Breast epithelium (tissue), 4 donors: ENCODE measurements around the gene FNIP2. TPM values are rescaled to one million over a fixed set of nuclear protein-coding genes. Genes with fewer than 3 reads are reported as not detected.

ENCODE experiments used
- DNase-seq, 2 donors: peaks; one replicate each; pipeline ENCODE4 v3.0.0-alpha.2; 2019; ENCODE audit warnings: low spot score in 2 of 2
- H3K27ac ChIP-seq, 2 donors: fragments of 200-600 bp; sonication (generic) in 1 of 2; one replicate each; pipeline ENCODE4 v1.5.1; 2016 to 2019; ENCODE audit warnings: mild to moderate bottlenecking in 1 of 2
- H3K27me3 ChIP-seq, 2 donors: fragments of 200-600 bp; sonication (generic) in 1 of 2; one replicate each; pipeline versions ENCODE4 v1.5.1 to v1.6.0; 2017 to 2019; ENCODE audit warnings: control low read depth in 1 of 2, mild to moderate bottlenecking in 1 of 2
- H3K36me3 ChIP-seq: fragments of 200-600 bp; one replicate; pipeline ENCODE4 v1.5.1; 2019
- H3K4me1 ChIP-seq, 2 donors: fragments of 200-600 bp; sonication (generic); one replicate each; pipeline ENCODE4 v1.5.1; 2016 to 2019; ENCODE audit warnings: control low read depth in 1 of 2
- H3K4me3 ChIP-seq, 3 donors: fragments of 200-600 bp; sonication (generic); 1 replicate in 2 of 3; 2 replicates in 1 of 3; pipeline ENCODE4 v1.5.1; 2016 to 2019; ENCODE audit warnings: mild to moderate bottlenecking in 3 of 3, moderate library complexity in 2 of 3
- H3K9me3 ChIP-seq, 2 donors: fragments of 200-600 bp; sonication (generic) in 1 of 2; one replicate each; pipeline ENCODE4 v1.5.1; 2016 to 2019; ENCODE audit warnings: control low read depth in 1 of 2
- CTCF ChIP-seq, 3 donors: fragments of 450-650 bp; IDR thresholded peaks; one replicate each; pipeline ENCODE4 v1.5.1; 2016 to 2017; ENCODE audit warnings: antibody characterized with exemption in 3 of 3, mild to moderate bottlenecking in 3 of 3, moderate library complexity in 3 of 3
- POLR2A ChIP-seq: fragments of 450-650 bp; IDR thresholded peaks from one replicate; pipeline ENCODE4 v1.6.1; 2016; ENCODE audit warnings: antibody characterized with exemption, mild to moderate bottlenecking, moderate library complexity
- POLR2AphosphoS5 ChIP-seq, 3 donors: sonication (generic); formaldehyde crosslinking; IDR thresholded peaks; one replicate each; pipeline ENCODE4 v1.6.1; 2017; ENCODE audit warnings: antibody characterized with exemption in 3 of 3
- intact Hi-C: fragments of 100-400 bp; cut with DNase I; formaldehyde crosslinking; loops from one replicate; pipeline ENCODE4 v1.15.1; 2023; ENCODE audit warnings: low total_unique reads
- total RNA-seq, 3 donors: library from RNA; depleted of rRNA; stranded (reverse); fragments of >200 nt; gene quantifications; one replicate each; pipeline ENCODE4 v1.1.0, GENCODE V29; 2016

FNIP2 gene
- total RNA-seq, 3 donors from 2014 or later: 40.3 to 70.4 (median 55.2) TPM

GRCh38 chr4:158763462-158763861, 5.4 kb upstream of the FNIP2 start:
- Histone ChIP-seq H3K9me3 (no peaks in the 10 kb centered on the region), H3K27ac (no peak overlapping the region), H3K4me3 (no peak overlapping the region), H3K27me3 (no peaks in the 10 kb centered on the region), H3K4me1 (no peaks in the 10 kb centered on the region), H3K36me3 (no peaks in the 10 kb centered on the region)
- no peak for TF ChIP-seq CTCF (IDR thresholded peaks at IDR 0.05)
- TF ChIP-seq POLR2AphosphoS5 (IDR thresholded peaks at IDR 0.05): no peak
- TF ChIP-seq POLR2A: no peak
- intact Hi-C loops: no loop called here
- no peak for DNase-seq

GRCh38 chr4:158766434-158767044, 2.3 kb upstream of the FNIP2 start:
- no peaks in the 10 kb centered on the region for H3K27me3 ChIP-seq
- H3K27ac ChIP-seq: no peak overlapping the region
- no peak for DNase-seq
- H3K4me3 ChIP-seq: no peak overlapping the region
- H3K9me3 ChIP-seq: no peaks in the 10 kb centered on the region
- TF ChIP-seq CTCF (IDR thresholded peaks at IDR 0.05): no peak
- no peak for TF ChIP-seq POLR2AphosphoS5 (IDR thresholded peaks at IDR 0.05)
- TF ChIP-seq POLR2A: no peak
- H3K36me3 ChIP-seq: no peaks in the 10 kb centered on the region
- no peaks in the 10 kb centered on the region for H3K4me1 ChIP-seq
- intact Hi-C loops: no loop called here

- no peaks in the 10 kb centered on the region for H3K4me1 ChIP-seq
- intact Hi-C loops: no loop called here
- no peak overlapping the region for H3K4me3 ChIP-seq
- no peaks in the 10 kb centered on the region for H3K27me3 ChIP-seq
- H3K9me3 ChIP-seq: no peaks in the 10 kb centered on the region
- no peaks in the 10 kb centered on the region for H3K36me3 ChIP-seq
- DNase-seq: no peak
- TF ChIP-seq CTCF (IDR thresholded peaks at IDR 0.05): no peak
- TF ChIP-seq POLR2A: no peak
- peak overlapping the region in 1 of 2 donors; percentile 86 for H3K27ac ChIP-seq
Observed at GRCh38 chr4:158767451-158767850, 1.4 kb upstream of the FNIP2 start.

GRCh38 chr4:158769175-158769921, 522 bp downstream of the FNIP2 start:
- TF ChIP-seq POLR2AphosphoS5 (IDR thresholded peaks at IDR 0.05): no peak
- no peak for TF ChIP-seq CTCF (IDR thresholded peaks at IDR 0.05)
- no peak for TF ChIP-seq POLR2A

GRCh38 chr4:158770671-158771070, 1.8 kb downstream of the FNIP2 start:
- intact Hi-C loops: no loop called here
- H3K9me3 ChIP-seq: no peaks in the 10 kb centered on the region
- no peaks in the 10 kb centered on the region for H3K27me3 ChIP-seq
- no peak for DNase-seq
- TF ChIP-seq POLR2AphosphoS5 (IDR thresholded peaks at IDR 0.05) (no peak), CTCF (IDR thresholded peaks at IDR 0.05) (no peak), POLR2A (no peak)
- no peak overlapping the region for H3K27ac ChIP-seq
- H3K36me3 ChIP-seq: no peaks in the 10 kb centered on the region
- H3K4me1 ChIP-seq: no peaks in the 10 kb centered on the region
- H3K4me3 ChIP-seq: peak overlapping the region in 1 of 3 donors; percentile 80

More at GRCh38 chr4:158769175-158769921, 522 bp downstream of the FNIP2 start:
- no peaks in the 10 kb centered on the region for H3K36me3 ChIP-seq
- peak overlapping the region; percentile 82 to 88 for H3K27ac ChIP-seq
- no peak for DNase-seq
- intact Hi-C loops: no loop called here
- H3K4me1 ChIP-seq: no peaks in the 10 kb centered on the region
- H3K9me3 ChIP-seq: no peaks in the 10 kb centered on the region
- peak overlapping the region; percentile 80 to 92 (median 80) for H3K4me3 ChIP-seq
- H3K27me3 ChIP-seq: no peaks in the 10 kb centered on the region
